ENCODE results near the gene ROBO1.

Gene ROBO1

DNA sequence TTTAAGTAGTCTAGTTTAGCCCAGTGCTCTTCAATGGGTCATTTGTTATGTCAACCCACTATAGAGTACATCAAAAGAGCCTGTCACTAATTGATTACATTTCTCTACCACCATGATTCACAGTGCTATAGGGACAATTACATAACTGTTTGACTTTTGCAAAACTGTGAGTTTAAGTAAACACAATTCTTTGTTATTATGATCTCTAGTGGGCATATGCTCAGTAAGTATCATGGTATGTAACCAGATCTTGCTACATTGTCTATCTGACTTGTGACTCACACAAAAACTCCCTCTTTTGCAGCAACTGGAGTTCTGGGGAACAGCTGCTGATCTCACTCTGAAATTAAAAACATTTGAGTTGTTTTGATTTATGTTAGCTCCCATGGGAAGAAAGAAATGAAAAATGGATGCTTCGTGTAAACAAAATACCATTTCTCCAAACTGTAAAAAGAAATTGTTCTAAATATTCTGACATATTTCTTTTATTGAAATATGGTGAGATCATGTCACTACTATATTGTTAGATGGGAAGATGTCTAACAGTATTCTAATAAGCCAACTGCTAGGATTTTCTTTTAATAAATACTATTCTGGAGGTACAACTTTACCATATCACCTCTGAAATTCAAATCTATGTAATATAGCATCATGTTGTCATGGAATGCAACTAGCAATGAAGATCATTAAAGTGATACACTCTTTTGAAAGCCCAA lies 470.4 kb downstream of the ROBO1 start:
- DNase-seq = no peak

DNA sequence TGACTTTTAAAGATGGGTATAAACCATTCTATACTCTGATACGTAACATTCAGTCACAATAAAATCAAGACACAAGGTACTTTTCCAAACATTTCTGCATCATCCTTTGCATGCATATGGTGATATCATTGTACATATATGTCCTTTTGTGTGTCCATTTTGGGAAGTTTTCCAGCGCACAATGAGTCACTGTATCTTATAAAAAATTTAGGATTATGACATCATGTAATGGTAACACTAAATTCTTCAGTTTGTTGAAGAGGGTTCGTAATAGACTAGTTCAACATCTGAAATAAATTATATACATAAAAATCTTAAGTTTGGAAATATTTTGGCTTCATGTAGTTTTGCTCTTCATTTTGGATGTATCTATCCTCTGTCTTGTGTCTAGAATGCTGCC lies 480.9 kb downstream of the ROBO1 start:
- no peak for DNase-seq

DNA sequence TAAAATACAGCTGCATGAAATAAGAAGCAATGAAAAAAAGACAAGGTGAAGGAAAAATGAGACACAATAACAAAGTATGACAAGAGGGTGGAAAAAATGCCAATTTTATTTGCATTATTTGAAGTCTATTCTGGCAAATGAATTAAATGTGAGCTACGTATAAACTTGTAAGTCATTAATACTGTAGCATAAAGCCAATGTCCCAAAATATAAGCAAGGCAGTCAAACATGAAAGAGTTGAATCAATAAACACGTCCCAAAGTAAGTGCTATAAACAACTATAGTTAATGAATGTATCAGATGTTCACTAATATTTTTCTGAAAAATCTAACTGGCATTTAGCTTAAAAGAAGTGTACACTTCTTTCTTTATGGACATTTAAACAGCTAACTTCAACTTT lies 481.9 kb downstream of the ROBO1 start:
- DNase-seq = no peak

GRCh38 chr3:79285380-79285779 lies 482.4 kb downstream of the ROBO1 start:
- no peak for DNase-seq

DNA sequence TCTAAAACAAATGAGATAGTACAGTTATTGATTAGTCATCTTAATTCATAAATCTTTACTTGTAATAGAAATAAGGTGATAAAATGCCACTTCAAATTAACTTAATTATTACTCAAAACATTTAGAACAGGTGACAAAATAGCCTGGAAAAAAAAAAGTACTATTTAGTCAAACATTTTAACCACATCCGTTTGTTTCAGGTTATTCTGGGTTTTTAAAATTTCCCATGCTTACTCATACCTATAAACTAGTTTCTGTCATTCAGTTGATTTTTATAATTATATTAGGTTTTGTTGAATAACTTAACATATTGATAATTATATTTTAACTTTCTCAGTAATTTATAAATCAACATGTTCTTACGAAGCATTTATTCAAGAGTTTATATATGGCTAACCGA lies 483.0 kb downstream of the ROBO1 start:
- DNase-seq = no peak

- no peak for DNase-seq
Measured at GRCh38 chr3:79278681-79279080, 489.1 kb downstream of the ROBO1 start.

GRCh38 chr3:79268422-79268821 lies 499.4 kb downstream of the ROBO1 start:
- no peak for DNase-seq

- DNase-seq = no peak
Measured at GRCh38 chr3:79264892-79265291, 502.9 kb downstream of the ROBO1 start.

GRCh38 chr3:79263423-79263822 lies 504.4 kb downstream of the ROBO1 start:
- no peak for DNase-seq

DNA sequence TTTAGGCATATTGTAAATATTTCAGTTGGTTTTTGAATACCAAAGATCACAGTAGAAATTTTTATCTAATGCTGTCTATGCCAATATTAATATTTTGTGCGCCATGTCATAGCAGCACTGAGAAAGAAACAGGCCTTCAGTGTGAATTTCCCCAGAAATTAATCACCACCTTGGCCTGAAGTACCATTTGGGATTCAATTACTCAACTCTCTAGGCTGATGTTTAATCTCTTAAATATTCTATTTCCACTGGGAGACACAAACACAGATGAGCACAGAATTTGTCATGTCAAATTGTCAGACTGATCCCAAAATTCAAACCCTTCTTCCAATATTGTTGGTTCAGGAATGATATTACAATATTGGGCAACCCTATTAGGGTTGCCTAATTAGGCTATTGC lies 509.3 kb downstream of the ROBO1 start:
- DNase-seq = no peak

DNA sequence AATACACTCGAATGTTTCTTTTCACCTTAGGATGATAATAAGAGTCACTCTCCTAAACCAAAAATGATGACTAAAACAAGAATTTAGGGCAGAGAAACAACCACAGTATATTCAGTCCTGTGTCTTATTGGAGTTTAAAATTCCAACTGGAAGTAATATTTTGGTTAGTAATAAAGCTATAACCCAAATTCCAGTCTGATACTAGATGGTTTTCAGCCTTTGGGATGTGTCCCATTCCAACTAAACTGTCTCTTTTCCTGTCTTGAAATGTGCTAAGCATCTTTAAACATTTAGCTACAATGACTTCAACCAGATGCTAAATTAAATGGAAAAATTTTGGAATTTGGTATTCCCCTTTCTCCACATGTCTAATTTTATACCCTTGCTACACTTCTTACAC lies 510.0 kb downstream of the ROBO1 start:
- no peak for DNase-seq

GRCh38 chr3:79255702-79256101 lies 512.1 kb downstream of the ROBO1 start:
- DNase-seq = no peak

GRCh38 chr3:79255292-79255691 lies 512.5 kb downstream of the ROBO1 start:
- no peak for DNase-seq

DNA sequence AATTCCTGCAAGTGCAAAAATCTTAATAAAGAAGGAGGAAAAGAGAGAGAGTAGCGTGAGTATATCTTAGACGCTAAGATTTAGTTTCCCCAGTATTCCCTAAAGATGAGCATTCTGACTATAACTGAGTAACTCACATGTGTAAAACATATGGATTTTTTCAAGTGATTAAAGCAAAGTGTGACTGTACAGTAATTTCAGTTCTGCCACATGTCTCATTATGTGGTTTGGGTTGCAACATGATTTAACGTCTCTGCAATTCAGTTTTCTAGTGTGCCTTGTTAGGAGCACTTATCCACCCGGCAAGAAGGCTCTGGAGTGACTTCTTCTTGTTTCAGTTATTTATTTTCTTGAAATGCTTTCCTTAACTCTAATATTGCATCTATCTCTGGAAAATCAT lies 514.1 kb downstream of the ROBO1 start:
- no peak for DNase-seq

DNA sequence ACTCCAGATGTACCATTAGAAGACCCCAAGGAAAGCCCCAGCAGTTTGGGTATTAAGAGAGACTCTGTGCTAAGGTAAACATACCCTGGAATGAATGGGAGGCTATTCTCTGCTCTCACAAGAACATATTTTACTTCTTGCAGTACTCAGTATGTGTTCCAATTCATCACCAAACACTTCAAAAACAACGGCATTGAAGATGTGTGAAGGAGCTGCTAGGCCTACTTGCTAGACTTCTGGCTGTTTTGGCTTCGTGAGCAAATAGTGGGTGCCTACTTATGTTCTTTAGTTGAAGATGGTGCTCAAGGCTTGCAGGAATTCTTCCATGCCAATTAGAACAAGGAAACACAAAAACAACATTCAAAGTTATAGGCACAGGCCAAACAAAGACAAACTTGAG lies 514.5 kb downstream of the ROBO1 start:
- DNase-seq = no peak

DNA sequence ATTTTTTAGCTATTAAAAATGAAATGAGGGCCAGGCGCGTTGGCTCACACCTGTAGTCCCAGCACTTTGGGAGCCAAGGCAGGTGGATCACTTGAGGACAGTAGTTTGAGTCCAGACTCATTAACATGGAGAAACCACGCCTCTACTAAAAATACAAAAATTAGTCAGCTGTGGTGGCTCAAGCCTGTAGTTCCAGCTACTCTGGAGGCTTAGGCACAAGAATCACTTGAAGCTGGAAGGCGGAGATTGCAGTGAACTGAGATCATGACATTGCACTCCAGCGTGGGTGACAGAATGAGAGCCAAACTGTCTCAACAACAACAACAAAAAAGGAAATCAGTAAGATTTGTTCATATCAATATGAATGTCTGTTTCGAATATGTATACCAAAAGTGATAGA lies 517.1 kb downstream of the ROBO1 start:
- DNase-seq = no peak

DNA sequence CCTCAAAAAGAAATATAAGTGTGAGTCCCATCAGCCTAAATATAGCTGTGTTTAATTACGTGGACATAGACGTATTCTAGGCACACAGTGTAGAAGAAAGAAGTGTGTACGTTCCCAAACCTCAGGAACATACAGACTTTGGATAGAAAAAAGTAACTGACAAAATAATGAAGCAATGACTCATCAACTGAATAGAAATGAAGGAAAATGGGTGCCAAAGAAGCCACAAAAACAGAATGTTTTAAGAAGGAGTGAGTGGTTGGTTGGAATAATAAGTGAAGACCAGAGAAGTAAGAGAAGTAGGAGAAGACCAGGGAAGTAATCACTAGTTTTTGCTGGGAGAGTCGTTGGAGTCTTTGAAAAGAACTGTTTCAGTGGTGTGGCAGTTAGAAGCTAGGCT lies 518.1 kb downstream of the ROBO1 start:
- DNase-seq = no peak

DNA sequence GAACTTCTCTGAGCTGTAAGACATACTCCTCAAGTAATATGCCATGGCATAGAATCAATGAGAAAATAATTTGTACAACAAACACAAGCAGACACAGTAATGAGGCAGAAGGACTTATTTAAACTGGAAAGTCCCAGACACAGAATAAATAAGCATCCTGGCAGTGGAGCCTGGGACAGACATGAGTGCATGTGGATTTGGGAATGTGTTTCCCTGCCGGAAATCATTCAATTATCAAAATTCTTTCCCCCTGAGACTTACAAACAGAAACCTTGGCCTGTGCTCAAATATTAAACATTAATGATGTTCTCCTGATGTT lies 520.1 kb downstream of the ROBO1 start:
- no peak for DNase-seq

DNA sequence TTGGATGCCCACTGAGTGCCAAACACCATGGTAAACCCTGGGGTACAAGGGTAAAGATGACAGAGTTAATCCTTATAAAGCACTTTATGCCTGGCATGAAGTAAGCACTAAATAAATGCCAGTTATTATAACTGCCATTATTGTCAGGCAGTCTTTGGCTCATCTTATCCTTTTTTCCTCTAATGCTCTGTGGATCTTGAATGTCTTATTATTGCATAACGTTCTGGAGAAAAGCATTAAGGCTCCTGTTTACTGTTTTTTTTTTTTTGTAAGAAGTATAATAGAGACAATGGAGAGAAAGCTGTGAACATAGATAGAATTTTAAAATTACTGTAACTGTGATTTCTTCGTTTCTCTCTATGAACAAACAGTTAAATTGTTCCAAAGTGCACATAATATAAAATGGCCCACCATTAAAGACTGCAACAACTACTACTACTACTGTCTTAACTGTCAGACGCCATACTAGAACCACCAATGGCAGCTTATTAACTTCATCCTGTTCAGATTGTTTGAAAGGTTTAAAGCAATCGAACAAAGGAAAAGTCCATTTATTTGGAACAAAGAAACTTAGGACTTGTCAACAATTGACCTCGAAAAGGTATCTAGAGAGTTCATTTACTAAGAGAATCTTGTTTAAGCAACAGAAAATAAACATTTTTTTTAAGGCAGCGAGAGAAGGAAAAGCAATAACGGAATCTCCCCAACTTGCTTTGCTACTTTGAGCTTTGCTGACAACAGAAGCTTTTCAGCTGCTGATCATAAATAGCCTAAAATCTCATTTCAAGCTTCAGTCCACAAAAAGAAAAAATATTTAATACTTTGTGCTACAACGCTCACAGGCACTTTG lies 520.7 kb downstream of the ROBO1 start:
- DNase-seq = no peak

GRCh38 chr3:79245284-79246138 lies 522.3 kb downstream of the ROBO1 start:
- DNase-seq = no peak

DNA sequence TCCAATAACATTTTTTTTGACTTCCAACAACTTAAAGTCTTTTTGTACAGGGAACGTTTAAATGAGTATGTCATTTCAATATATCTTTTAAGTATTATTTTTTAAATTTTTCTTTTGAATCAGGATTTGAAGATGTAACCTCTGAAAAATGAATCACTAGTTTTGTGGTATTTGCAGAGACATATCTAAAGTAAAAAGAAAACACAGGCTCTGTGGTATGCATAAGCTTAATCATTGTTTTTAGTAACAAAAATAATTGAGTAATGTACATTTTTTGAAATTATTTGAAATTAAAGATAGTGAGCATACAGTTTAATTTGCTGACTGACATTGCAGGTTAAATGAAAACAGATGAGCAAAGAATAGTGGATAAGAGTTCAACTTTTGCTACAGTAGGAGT lies 531.3 kb downstream of the ROBO1 start:
- DNase-seq = no peak

DNA sequence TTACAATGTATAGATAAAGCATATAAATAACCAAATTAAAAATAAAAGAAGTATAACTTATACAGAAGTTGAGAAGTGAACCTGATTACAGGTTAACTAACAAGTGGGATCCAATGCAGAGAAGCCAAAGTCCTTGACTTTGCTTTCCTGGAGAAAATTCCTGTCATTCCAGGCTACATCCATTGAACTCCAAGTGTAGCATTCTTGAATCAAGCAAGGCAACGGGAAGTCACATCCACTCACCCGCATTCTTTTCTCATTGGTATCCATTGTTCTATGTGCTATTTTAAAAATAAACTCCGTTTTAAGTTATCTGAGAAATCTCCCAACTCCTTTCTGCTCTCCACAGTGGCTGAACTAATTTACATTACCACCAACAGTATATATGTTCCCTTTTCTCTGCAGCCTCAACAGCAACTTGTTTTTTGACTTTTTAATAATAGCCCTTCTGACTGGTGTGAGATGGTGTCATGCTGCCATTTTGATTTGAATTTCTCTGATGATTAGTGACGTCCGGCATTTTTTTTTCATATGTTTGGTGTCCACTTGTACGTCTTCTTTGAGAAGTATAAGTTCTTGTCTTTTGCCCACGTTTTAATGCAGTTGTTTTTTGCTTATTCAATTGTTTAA lies 534.3 kb downstream of the ROBO1 start:
- no peak for DNase-seq

- no peak for DNase-seq
Measured at GRCh38 chr3:79230266-79230665, 537.5 kb downstream of the ROBO1 start.
